ENCODE measurements around the gene PDGFA. TPM values are rescaled to one million over a fixed set of nuclear protein-coding genes. Genes with fewer than 3 reads are reported as not detected.
A peak's percentile ranks its signal among the peaks of the same experiment; 100 is the strongest.

Gene PDGFA
- total RNA-seq, 1 donor from 2014 or later = 9.8 TPM

- H2AFZ ChIP-seq (replicated peaks) = no peak overlapping the region
- no peak overlapping the region for H3K27ac Mint-ChIP-seq
- peaks cover 10% of the 10 kb centered on the region for H3K9me3 Mint-ChIP-seq
- no peak for TF ChIP-seq CTCF (IDR thresholded peaks at IDR 0.05)
- no peak for TF ChIP-seq EZH2 (IDR thresholded peaks at IDR 0.05)
- no peak for TF ChIP-seq EZH2phosphoT487 (IDR thresholded peaks at IDR 0.05)
- no peaks in the 10 kb centered on the region for H3K27me3 ChIP-seq
- no peaks in the 10 kb centered on the region for H3K9me3 ChIP-seq (ENCODE audit: low read depth)
- no peaks in the 10 kb centered on the region for H3F3A ChIP-seq (ENCODE audit: low read depth)
- no peak for DNase-seq (ENCODE audit: low spot score)
- no peak overlapping the region for H3K4me3 ChIP-seq
- H3K27me3 Mint-ChIP-seq (ENCODE audit: insufficient read depth, low read depth) = peaks cover 11% of the 10 kb centered on the region
- no peaks in the 10 kb centered on the region for H4K20me1 ChIP-seq (ENCODE audit: low read depth)
- peaks cover 16% of the 10 kb centered on the region for H3K4me1 ChIP-seq
- H3K4me1 Mint-ChIP-seq = peaks cover 26% of the 10 kb centered on the region
- no peak overlapping the region for H3K9ac ChIP-seq
- H3K4me3 Mint-ChIP-seq = no peak overlapping the region
- no peaks in the 10 kb centered on the region for H3K36me3 Mint-ChIP-seq
- no peak overlapping the region for H3K4me2 ChIP-seq
- H3K27ac ChIP-seq = no peak overlapping the region
- no peaks in the 10 kb centered on the region for H3K79me2 ChIP-seq (ENCODE audit: low read depth)
- H3K36me3 ChIP-seq = no peaks in the 10 kb centered on the region
These were observed 34.2 kb downstream of the PDGFA start for GRCh38 chr7:485188-486081.

DNA sequence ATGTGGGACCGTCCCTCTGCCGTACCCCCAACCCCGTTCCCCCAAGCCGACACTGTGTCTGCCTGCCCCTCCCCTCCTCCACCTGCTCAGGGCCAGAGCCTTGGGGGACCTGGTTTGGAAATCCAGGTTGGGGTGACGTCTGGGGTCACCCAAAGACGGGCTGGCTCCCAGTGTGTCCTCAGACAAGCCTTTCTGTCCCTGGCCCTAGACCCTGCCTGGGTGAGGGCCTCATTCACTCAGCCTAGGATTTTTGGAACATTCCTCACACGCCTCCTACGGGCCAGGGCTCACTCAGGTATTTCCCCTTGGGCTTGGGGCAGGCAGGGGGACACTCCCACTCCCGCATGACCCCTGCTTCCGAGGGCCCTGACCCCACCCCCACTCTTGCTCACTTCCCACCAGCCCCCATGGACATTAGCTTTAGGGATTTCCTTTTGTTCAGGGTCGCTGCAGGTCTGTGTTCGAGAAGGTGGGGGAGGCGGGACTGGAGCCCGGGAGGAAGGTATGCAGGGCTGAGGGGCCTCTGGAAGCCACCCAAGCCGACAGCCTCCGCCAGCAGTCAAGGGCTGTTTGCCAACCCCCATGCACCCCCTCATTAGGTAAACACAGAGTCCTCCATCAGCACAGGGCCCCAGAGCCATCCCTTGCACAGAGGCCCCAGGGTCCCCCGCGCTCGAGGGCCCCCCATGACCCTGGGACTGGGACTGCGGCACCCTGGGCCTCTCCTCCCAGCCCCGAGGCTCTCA, 35.1 kb downstream of the PDGFA start:
- Histone ChIP-seq H3K36me3 (no peaks in the 10 kb centered on the region), H3K4me3 (no peak overlapping the region), H3K27ac (no peak overlapping the region), H3K9ac (no peak overlapping the region), H3K79me2 (ENCODE audit: low read depth) (no peaks in the 10 kb centered on the region), H3K27me3 (no peaks in the 10 kb centered on the region), H3K4me1 (peaks cover 22% of the 10 kb centered on the region), H2AFZ (replicated peaks) (no peak overlapping the region), H3K4me2 (no peak overlapping the region), H4K20me1 (ENCODE audit: low read depth) (no peaks in the 10 kb centered on the region), H3F3A (ENCODE audit: low read depth) (no peaks in the 10 kb centered on the region), H3K9me3 (ENCODE audit: low read depth) (no peaks in the 10 kb centered on the region)
- peaks cover 11% of the 10 kb centered on the region for H3K27me3 Mint-ChIP-seq (ENCODE audit: insufficient read depth, low read depth)
- no peak overlapping the region for H3K4me3 Mint-ChIP-seq
- DNase-seq (ENCODE audit: low spot score) = no peak
- no peak for TF ChIP-seq EZH2phosphoT487 (IDR thresholded peaks at IDR 0.05)
- no peak for TF ChIP-seq EZH2 (IDR thresholded peaks at IDR 0.05)
- no peak for TF ChIP-seq CTCF (IDR thresholded peaks at IDR 0.05)
- H3K9me3 Mint-ChIP-seq = peaks cover 10% of the 10 kb centered on the region
- H3K4me1 Mint-ChIP-seq = peaks cover 28% of the 10 kb centered on the region
- H3K27ac Mint-ChIP-seq = peak overlapping the region; percentile 43
- no peaks in the 10 kb centered on the region for H3K36me3 Mint-ChIP-seq

DNA sequence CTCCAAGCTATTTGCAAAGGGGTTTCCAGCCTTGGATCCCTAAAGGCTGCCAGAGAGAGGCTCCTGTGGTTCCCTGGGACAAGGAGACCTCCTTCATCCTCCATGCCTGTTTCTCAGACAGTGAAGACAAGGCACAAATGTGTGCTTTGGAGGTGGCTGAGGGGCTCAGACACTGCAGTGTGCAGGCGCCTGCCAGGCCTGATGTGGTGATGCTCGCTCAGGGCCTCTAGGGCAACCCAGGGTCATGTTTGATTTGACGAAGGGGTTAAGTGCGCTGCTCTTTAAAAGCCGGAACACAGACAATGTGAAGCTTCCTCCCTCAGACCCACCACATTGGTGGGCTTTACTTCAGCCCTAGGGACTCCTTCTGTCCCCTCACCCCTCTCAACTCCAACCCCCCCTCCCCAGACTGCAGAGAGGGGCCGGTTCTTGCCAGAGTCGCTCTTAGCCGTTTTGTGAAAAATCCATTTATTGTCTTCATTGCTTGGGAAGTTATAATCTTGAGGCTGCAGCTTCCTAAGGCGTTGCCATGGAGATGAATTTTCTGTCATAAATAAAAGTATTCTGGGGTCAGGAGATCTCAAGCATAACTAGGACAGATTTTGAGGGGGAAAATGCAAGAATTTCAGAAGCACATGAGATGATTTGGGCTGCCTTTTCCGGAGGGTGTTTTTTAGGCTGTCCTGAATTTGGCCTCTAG, 35.8 kb downstream of the PDGFA start:
- Histone ChIP-seq H3K36me3 (no peaks in the 10 kb centered on the region), H3F3A (ENCODE audit: low read depth) (no peaks in the 10 kb centered on the region), H3K27me3 (no peaks in the 10 kb centered on the region), H3K4me1 (peaks cover 24% of the 10 kb centered on the region), H2AFZ (replicated peaks) (no peak overlapping the region), H3K4me3 (no peak overlapping the region), H3K79me2 (ENCODE audit: low read depth) (no peaks in the 10 kb centered on the region), H3K4me2 (no peak overlapping the region), H3K9ac (no peak overlapping the region), H3K9me3 (ENCODE audit: low read depth) (no peaks in the 10 kb centered on the region), H3K27ac (no peak overlapping the region), H4K20me1 (ENCODE audit: low read depth) (no peaks in the 10 kb centered on the region)
- TF ChIP-seq EZH2 (IDR thresholded peaks at IDR 0.05) = no peak
- no peak for TF ChIP-seq CTCF (IDR thresholded peaks at IDR 0.05)
- TF ChIP-seq EZH2phosphoT487 (IDR thresholded peaks at IDR 0.05) = no peak
- Mint-ChIP-seq H3K9me3 (peaks cover 10% of the 10 kb centered on the region), H3K4me1 (peaks cover 28% of the 10 kb centered on the region), H3K27ac (peak overlapping the region; percentile 43), H3K4me3 (no peak overlapping the region), H3K36me3 (no peaks in the 10 kb centered on the region), H3K27me3 (ENCODE audit: insufficient read depth, low read depth) (peaks cover 11% of the 10 kb centered on the region)
- no peak for DNase-seq (ENCODE audit: low spot score)
